HL-60 (cell line): Measurements from ENCODE around the gene SLITRK4.

Source experiments
- DNase-seq, 2 experiments: peaks; one replicate each; pipeline ENCODE4 v3.0.0-alpha.2; 2010 to 2020; ENCODE audit warnings: low read depth in 1 of 2, low spot score in 1 of 2
- H3K27ac ChIP-seq: fragments of 250-450 bp; sonication (Bioruptor Pico); replicated peaks from 2 replicates; pipeline ENCODE4 v1.5.1; 2020; ENCODE audit warnings: mild to moderate bottlenecking, moderate library complexity
- H3K27me3 ChIP-seq: fragments of 250-450 bp; sonication (Bioruptor Pico); 2 replicates; pipeline ENCODE4 v1.5.1; 2021; ENCODE audit warnings: mild to moderate bottlenecking, moderate library complexity; ENCODE audit not compliant: insufficient read depth, poor library complexity, severe bottlenecking
- H3K4me3 ChIP-seq: replicated peaks from 2 replicates; pipeline ENCODE4 v1.5.1; 2011; ENCODE audit warnings: mild to moderate bottlenecking, control low read depth, low read length; ENCODE audit not compliant: insufficient read depth
- GABPA ChIP-seq: IDR thresholded peaks from 2 replicates; pipeline ENCODE4 v1.6.1; 2012; ENCODE audit warnings: low read depth
- POLR2AphosphoS5 ChIP-seq: IDR thresholded peaks from 2 replicates; pipeline ENCODE4 v1.6.1; 2012; ENCODE audit warnings: low read depth
- REST ChIP-seq: IDR thresholded peaks from 2 replicates; pipeline ENCODE4 v1.6.1; 2012; ENCODE audit warnings: low read depth; ENCODE audit not compliant: insufficient replicate concordance
- SPI1 ChIP-seq: IDR thresholded peaks from 2 replicates; pipeline ENCODE4 v1.6.1; 2012; ENCODE audit warnings: low read depth, mild to moderate bottlenecking, borderline replicate concordance
- long read RNA-seq: library from polyadenylated mRNA; unstranded; transcript quantifications from one replicate; pipeline ENCODE4 v2.0.0, GENCODE V29; 2020
- TF ChIP-seq, protein P1 (sequence below): IDR thresholded peaks from one replicate; pipeline ENCODE4 v1.5.1; 2011; ENCODE audit warnings: low read length, control low read depth, inconsistent platforms; ENCODE audit not compliant: insufficient read depth

Gene SLITRK4, protein sequence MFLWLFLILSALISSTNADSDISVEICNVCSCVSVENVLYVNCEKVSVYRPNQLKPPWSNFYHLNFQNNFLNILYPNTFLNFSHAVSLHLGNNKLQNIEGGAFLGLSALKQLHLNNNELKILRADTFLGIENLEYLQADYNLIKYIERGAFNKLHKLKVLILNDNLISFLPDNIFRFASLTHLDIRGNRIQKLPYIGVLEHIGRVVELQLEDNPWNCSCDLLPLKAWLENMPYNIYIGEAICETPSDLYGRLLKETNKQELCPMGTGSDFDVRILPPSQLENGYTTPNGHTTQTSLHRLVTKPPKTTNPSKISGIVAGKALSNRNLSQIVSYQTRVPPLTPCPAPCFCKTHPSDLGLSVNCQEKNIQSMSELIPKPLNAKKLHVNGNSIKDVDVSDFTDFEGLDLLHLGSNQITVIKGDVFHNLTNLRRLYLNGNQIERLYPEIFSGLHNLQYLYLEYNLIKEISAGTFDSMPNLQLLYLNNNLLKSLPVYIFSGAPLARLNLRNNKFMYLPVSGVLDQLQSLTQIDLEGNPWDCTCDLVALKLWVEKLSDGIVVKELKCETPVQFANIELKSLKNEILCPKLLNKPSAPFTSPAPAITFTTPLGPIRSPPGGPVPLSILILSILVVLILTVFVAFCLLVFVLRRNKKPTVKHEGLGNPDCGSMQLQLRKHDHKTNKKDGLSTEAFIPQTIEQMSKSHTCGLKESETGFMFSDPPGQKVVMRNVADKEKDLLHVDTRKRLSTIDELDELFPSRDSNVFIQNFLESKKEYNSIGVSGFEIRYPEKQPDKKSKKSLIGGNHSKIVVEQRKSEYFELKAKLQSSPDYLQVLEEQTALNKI
- long read RNA-seq, transcript SLITRK4-201 (2 exons, 3,357 nt), result major isoform, 50 of 50 reads
- long read RNA-seq, partial matches to known transcripts, result 0 of 50 reads
- long read RNA-seq, other reads (novel, unspliced or antisense), result 0 of 50 reads

GRCh38 chrX:143635915-143636314 is at the start of gene SLITRK4:
SLITRK4 (minus strand) TSS chrX:143636101; CDS start chrX:143631108, 4,993 bp downstream.
- no peak for DNase-seq
- no peak within 1 kb of the TSS for H3K4me3 ChIP-seq
- TF ChIP-seq REST, result no peak
- TF ChIP-seq, protein P1, sequence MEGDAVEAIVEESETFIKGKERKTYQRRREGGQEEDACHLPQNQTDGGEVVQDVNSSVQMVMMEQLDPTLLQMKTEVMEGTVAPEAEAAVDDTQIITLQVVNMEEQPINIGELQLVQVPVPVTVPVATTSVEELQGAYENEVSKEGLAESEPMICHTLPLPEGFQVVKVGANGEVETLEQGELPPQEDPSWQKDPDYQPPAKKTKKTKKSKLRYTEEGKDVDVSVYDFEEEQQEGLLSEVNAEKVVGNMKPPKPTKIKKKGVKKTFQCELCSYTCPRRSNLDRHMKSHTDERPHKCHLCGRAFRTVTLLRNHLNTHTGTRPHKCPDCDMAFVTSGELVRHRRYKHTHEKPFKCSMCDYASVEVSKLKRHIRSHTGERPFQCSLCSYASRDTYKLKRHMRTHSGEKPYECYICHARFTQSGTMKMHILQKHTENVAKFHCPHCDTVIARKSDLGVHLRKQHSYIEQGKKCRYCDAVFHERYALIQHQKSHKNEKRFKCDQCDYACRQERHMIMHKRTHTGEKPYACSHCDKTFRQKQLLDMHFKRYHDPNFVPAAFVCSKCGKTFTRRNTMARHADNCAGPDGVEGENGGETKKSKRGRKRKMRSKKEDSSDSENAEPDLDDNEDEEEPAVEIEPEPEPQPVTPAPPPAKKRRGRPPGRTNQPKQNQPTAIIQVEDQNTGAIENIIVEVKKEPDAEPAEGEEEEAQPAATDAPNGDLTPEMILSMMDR, result no peak
- TF ChIP-seq SPI1, result no peak

DNA sequence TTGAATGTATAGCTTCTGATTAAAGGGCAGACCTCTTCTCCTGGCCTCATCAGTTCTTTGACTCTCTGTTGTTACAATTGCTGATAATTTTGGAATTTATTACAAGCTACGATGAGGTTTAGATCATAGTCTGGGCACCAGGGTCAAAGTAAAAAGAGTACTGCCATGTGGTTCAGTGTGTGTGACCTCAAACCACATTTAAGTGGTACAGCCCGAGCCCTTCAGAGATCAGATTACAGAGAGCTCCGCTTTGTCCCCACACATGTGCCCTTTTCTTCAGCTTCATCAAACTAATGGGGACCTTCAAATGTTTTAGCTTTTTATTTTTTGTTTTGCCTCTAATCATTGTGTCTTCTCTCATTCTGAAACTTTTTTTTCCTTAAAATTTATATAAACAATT is 47.6 kb upstream of the SLITRK4 start:
- TF ChIP-seq, protein P1, result no peak
- TF ChIP-seq SPI1, result no peak
- no peak for TF ChIP-seq POLR2AphosphoS5
- TF ChIP-seq REST, result no peak
- TF ChIP-seq GABPA, result no peak
- H3K27me3 ChIP-seq, result no peaks in the 10 kb centered on the region
- DNase-seq, result no peak
- H3K4me3 ChIP-seq, result no peak overlapping the region
- H3K27ac ChIP-seq, result no peak overlapping the region

More at GRCh38 chrX:143635915-143636314, at the start of gene SLITRK4:
- no peaks in the 10 kb centered on the region for H3K27me3 ChIP-seq
- H3K27ac ChIP-seq, result no peak within 1 kb of the TSS

DNA sequence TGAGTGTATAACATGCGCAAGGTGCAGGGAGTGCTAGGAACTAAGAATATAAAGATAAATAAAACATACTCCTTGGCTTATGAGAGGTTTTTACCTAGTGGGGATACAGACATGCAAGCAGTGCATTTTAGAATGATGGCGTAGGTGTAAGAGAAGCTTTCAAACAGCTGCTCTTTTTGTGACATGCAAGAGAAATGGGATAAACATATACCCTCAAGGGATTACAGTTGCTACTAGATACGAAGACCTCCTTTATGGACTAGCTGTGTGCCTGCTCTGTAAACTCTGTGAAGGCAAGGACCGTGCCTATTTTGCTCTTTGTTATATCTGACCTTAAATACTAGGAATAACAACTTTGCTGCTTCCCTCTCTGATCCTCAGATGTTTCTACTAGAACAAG is 39.0 kb upstream of the SLITRK4 start:
- DNase-seq, result no peak
- no peaks in the 10 kb centered on the region for H3K27me3 ChIP-seq
- no peak for TF ChIP-seq SPI1
- TF ChIP-seq, protein P1, result no peak
- TF ChIP-seq GABPA, result no peak
- no peak for TF ChIP-seq POLR2AphosphoS5
- no peak for TF ChIP-seq REST
- H3K4me3 ChIP-seq, result no peak overlapping the region
- H3K27ac ChIP-seq, result no peak overlapping the region
